Left hindlimb (tissue), 1 donor: Measurements from ENCODE around the gene LTBP2.
"Not testable (repeated sequence)": the region's sequence is repeated elsewhere in the genome, so short reads cannot be mapped to it uniquely, and the experiment has no call there.

Experiments used
- DNase-seq: peaks from one replicate; pipeline ENCODE4 v3.0.0-alpha.2; 2018

The LTBP2 gene

DNA sequence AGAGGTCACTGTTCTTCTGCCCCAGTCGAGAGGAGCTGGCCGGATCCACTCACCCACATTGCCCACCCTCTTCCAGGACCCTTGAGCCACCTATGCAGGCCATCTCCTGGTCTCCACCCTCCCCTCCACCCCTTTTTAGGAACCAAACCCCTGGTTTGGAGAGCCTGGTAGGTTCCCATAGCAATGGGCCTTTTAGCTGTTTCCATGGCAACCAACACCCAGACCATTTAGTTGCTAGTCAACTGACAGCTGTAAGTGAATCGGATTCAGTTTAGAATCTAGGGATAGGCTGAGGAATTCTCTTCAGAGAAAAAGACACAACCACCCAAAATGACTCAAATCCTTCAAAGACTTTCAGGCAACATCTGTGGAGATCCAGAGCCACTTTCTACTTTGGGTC is 135.4 kb downstream of the LTBP2 start:
- DNase-seq, result no peak

GRCh38 chr14:74476107-74476506 is 135.9 kb downstream of the LTBP2 start:
- no peak for DNase-seq

DNA sequence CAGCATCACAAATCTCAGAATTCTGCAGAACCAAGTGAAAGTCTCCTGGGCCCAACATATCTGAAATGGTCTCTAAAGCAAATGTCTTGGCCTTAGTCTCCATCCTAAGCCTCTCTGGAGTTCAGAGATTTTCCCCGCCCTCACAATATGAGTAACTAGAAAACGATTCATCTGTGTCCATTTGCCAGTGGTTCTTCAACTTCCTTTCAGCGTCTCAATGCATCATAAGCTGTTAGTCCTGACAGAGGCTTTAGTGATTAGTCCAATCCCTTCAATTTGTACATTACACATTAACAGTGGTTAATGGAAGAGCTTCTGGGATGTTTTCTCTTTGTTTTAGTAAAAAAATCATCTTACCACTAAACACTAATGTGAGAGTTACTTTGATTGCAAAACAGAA is 136.4 kb downstream of the LTBP2 start:
- DNase-seq, result no peak

GRCh38 chr14:74474376-74474775 is 137.7 kb downstream of the LTBP2 start:
- no peak for DNase-seq

DNA sequence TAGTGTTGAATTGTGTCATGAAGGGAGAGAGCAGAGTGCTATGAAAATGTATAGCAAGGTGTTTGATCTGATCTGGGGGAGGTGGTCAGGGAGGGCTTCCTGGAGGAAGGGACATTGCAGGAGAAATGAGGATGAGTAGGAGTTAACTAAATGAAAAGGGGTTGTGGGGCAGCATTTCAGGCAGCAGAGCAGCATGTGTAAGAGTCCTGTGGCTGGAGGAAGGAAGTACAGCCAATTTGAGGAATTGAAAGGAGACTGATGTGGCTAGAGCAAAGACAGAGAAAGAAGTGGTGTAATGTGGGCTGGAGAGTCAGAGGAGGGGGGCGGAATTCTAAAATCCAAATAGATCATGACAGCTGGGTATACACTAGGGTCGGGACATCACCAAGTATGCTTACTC is 139.4 kb downstream of the LTBP2 start:
- DNase-seq, result no peak

GRCh38 chr14:74469548-74470518 is 142.2 kb downstream of the LTBP2 start:
- no peak for DNase-seq

- DNase-seq, result no peak
Observed at GRCh38 chr14:74468513-74468912, 143.5 kb downstream of the LTBP2 start.

GRCh38 chr14:74465335-74465734 is 146.7 kb downstream of the LTBP2 start:
- no peak for DNase-seq

DNA sequence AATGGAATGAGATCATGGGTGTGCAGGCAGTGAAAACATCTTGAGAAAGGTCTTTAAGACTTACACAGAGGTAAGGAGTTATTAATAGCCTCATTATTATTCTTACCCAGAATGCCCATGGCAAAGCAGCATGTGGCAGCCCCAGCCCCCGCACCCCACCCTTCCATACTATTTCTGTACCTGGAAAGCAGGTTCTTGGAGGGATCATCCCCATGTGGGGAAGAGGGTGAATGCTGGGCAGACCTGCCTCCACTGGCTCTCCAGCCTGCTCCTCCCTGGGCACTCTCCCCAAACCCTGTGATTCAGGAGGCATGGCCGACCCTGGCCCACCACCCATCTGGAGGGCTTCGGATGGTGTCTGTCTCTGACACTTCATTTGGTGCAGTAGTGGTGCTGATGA is 147.3 kb downstream of the LTBP2 start:
- DNase-seq, result no peak

DNA sequence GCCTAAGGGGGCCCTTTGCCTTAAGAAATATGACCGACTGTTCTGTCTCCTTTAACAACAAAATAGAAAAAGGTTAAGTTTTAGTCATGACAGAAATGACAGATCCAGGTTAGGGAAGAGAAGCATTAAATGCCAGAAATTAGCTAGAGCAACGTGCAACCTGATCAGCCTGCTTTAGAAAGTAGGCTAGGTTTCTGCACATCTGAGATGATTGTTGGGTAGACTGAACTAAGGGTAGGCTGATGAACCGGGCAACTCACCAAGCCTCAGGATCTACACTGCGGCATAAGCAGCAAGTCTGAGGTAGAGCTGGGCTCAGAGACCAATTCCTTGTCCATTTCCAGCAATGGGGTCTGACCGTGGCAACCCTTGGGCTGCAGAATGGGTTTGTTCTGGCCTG is 148.3 kb downstream of the LTBP2 start:
- no peak for DNase-seq

- DNase-seq, result no peak
Observed at GRCh38 chr14:74462993-74463392, 149.0 kb downstream of the LTBP2 start.

GRCh38 chr14:74459976-74460375 is 152.1 kb downstream of the LTBP2 start:
- no peak for DNase-seq

- no peak for DNase-seq
Observed at GRCh38 chr14:74459289-74459946, 152.6 kb downstream of the LTBP2 start.

DNA sequence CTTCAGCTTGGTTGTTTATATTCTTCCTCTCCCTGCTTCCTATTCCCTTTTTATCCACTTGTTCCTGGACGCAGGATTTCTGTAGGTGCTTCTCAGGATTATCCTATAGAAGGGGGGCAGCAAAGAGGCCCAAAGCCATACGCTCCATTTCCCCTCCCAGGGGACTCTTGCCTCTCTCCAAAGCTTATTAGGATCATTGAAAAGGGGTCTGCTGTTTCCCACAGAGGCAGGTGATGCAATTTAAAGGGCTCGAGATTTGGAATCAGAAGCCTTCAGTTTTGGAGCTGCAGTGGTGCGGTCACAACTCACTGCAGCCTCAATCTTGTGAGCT is 154.5 kb downstream of the LTBP2 start:
- no peak for DNase-seq

DNA sequence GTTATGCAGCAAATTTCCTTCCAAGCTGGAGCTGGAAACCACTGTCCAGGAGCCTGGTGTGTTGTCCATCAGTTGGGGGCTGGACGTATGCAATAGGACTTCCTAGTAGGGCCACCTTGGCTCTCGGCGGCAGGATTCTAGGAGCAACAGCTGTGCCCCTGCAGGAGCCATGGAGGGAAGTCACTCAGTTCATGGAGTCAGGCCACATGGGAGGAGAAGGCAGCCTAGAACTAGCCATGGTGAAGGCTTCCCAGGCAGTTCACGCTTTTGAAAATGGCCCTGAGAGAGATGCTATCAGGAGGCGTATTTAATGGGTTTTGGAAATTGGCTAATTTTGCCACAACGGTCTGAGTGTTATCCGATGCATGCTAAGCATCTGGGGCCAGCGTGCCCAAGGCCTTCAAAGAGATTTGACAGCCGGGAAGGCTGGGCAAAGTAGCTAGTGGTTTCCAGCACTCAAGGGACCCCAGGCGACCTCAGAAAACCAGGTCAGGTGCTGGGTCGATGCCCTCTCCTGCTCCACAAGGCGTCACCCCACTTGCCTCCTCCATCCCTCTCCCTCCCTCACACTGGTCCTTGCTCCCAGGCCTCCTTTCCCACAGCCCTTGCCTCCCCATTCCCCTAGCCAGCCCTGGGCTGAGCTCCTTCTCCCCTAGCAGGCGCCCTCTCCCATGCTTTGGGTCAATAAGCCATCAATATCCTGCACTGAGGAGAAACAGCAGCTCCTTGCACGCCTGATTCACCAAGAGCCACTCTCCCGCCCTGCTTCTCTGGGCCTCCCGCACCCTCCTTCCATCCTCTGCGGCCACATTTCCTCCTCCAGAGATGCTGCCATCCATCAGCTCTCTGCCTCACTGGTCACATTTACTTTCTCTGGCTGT is 155.1 kb downstream of the LTBP2 start:
- no peak for DNase-seq

- not testable (repeated sequence) for DNase-seq
Observed at GRCh38 chr14:74454397-74454796, 157.6 kb downstream of the LTBP2 start.
